ENCODE measurements around the gene LRSAM1.

DNA sequence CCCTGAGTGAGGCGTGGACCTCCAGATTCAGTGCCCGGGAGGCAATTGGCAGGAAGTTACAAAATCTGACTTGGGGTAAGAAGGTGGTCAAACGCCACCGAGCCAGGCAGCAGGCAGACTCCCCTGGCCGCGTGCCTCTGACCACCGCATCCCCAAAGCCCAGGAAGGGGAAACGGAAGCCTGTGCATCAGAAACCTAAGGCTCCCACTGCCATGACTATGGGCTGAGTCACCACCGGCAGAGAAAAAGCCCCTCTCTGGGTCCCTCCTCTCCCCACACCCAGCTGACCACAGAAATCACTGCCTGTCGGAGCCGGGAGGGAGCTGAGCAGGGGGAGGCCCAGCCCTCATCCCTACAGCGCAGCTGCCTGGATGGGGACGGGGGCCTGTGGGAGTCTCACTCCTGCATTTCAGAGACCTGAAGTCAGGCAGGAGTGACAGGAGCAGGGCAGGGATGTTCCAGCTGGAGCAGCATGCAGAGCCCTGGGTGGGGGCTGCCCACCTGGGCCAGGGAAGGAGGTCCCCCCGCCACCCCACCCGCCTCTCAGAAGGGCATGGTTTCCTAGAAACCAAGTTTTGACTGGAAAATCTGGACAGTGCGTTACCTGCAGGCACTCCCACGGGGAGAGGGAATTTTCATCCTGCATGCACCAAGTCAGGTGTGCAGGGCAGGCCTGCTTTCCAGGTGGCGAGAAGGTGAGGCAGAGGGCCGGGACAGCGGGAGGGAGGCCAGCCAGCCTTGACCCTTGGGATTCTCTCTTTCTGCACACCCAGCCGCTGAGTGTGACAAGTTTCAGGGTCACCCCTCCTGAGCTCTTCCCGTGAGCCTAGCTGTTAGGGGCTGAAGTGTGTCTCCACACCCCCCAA lies 68.2 kb downstream of the LRSAM1 start:
- TF ChIP-seq, protein P1, sequence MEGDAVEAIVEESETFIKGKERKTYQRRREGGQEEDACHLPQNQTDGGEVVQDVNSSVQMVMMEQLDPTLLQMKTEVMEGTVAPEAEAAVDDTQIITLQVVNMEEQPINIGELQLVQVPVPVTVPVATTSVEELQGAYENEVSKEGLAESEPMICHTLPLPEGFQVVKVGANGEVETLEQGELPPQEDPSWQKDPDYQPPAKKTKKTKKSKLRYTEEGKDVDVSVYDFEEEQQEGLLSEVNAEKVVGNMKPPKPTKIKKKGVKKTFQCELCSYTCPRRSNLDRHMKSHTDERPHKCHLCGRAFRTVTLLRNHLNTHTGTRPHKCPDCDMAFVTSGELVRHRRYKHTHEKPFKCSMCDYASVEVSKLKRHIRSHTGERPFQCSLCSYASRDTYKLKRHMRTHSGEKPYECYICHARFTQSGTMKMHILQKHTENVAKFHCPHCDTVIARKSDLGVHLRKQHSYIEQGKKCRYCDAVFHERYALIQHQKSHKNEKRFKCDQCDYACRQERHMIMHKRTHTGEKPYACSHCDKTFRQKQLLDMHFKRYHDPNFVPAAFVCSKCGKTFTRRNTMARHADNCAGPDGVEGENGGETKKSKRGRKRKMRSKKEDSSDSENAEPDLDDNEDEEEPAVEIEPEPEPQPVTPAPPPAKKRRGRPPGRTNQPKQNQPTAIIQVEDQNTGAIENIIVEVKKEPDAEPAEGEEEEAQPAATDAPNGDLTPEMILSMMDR (conservative IDR thresholded peaks at IDR 0.05 in 1 of 2, IDR thresholded peaks at IDR 0.05 in 1 of 2; ENCODE audit: extremely low read depth in 1 of 2, insufficient read depth in 1 of 2, low read depth in 1 of 2, low read length in 2 of 2): no peak
- TF ChIP-seq EZH2 (IDR thresholded peaks at IDR 0.05; ENCODE audit: borderline replicate concordance, low read length): no peak

All from mammary epithelial cell (primary cell).